WERI-Rb-1 (cell line): ENCODE measurements around the gene NRXN3.
A peak's percentile ranks its signal among the peaks of the same experiment; 100 is the strongest.

Experiments used
- DNase-seq: peaks from one replicate; pipeline ENCODE4 v3.0.0-alpha.2; 2020
- H3K27ac ChIP-seq: fragments of 250-450 bp; sonication (Bioruptor Pico); 2 replicates; pipeline ENCODE4 v1.5.1; 2020; ENCODE audit warnings: mild to moderate bottlenecking, moderate library complexity
- H3K27me3 ChIP-seq: fragments of 250-450 bp; sonication (Bioruptor Pico); 2 replicates; pipeline ENCODE4 v1.5.1; 2021; ENCODE audit warnings: mild to moderate bottlenecking, low read depth, moderate library complexity; ENCODE audit not compliant: insufficient read depth, severe bottlenecking
- H3K36me3 ChIP-seq: fragments of 250-450 bp; sonication (Bioruptor Pico); 2 replicates; pipeline ENCODE4 v1.5.1; 2020; ENCODE audit warnings: mild to moderate bottlenecking, moderate library complexity
- H3K4me3 ChIP-seq: 2 replicates; pipeline ENCODE4 v1.5.1; 2011; ENCODE audit warnings: low read depth, mild to moderate bottlenecking, control low read depth, low read length
- H3K9me3 ChIP-seq: fragments of 250-450 bp; sonication (Bioruptor Pico); 2 replicates; pipeline ENCODE4 v1.5.1; 2021; ENCODE audit warnings: mild to moderate bottlenecking, moderate library complexity; ENCODE audit not compliant: severe bottlenecking
- CTCF ChIP-seq: IDR thresholded peaks from 2 replicates; pipeline ENCODE4 v1.5.1; 2011; ENCODE audit warnings: low read depth, mild to moderate bottlenecking, control low read depth, inconsistent platforms, low read length

NRXN3 gene

GRCh38 chr14:79082883-79083282, 912.7 kb downstream of the NRXN3 start:
- Histone ChIP-seq H3K27ac (no peak overlapping the region), H3K9me3 (no peaks in the 10 kb centered on the region), H3K4me3 (no peak overlapping the region), H3K36me3 (no peaks in the 10 kb centered on the region), H3K27me3 (no peaks in the 10 kb centered on the region)
- no peak for TF ChIP-seq CTCF
- DNase-seq, result no peak

GRCh38 chr14:79083356-79083755, 913.2 kb downstream of the NRXN3 start:
- Histone ChIP-seq H3K4me3 (no peak overlapping the region), H3K36me3 (no peaks in the 10 kb centered on the region), H3K27ac (no peak overlapping the region), H3K9me3 (no peaks in the 10 kb centered on the region), H3K27me3 (no peaks in the 10 kb centered on the region)
- no peak for TF ChIP-seq CTCF
- DNase-seq, result no peak

- H3K27me3 ChIP-seq, result no peaks in the 10 kb centered on the region
- no peak for TF ChIP-seq CTCF
- H3K27ac ChIP-seq, result no peak overlapping the region
- no peaks in the 10 kb centered on the region for H3K36me3 ChIP-seq
- no peaks in the 10 kb centered on the region for H3K9me3 ChIP-seq
- no peak overlapping the region for H3K4me3 ChIP-seq
- peak; percentile 20 for DNase-seq
Observed at GRCh38 chr14:79084861-79085260, 914.7 kb downstream of the NRXN3 start.

GRCh38 chr14:79089576-79089975, 919.4 kb downstream of the NRXN3 start:
- Histone ChIP-seq H3K36me3 (no peaks in the 10 kb centered on the region), H3K4me3 (no peak overlapping the region), H3K27ac (no peak overlapping the region), H3K9me3 (no peaks in the 10 kb centered on the region), H3K27me3 (no peaks in the 10 kb centered on the region)
- DNase-seq, result no peak
- TF ChIP-seq CTCF, result no peak

- H3K9me3 ChIP-seq, result no peaks in the 10 kb centered on the region
- DNase-seq, result no peak
- TF ChIP-seq CTCF, result no peak
- H3K27me3 ChIP-seq, result no peaks in the 10 kb centered on the region
- no peak overlapping the region for H3K27ac ChIP-seq
- no peak overlapping the region for H3K4me3 ChIP-seq
- no peaks in the 10 kb centered on the region for H3K36me3 ChIP-seq
Observed at GRCh38 chr14:79090641-79091180, 920.5 kb downstream of the NRXN3 start.

- no peak for TF ChIP-seq CTCF
- Histone ChIP-seq H3K4me3 (no peak overlapping the region), H3K9me3 (no peaks in the 10 kb centered on the region), H3K27me3 (no peaks in the 10 kb centered on the region), H3K27ac (no peak overlapping the region), H3K36me3 (no peaks in the 10 kb centered on the region)
- DNase-seq, result peak; percentile 82
Observed at GRCh38 chr14:79091381-79091963, 921.3 kb downstream of the NRXN3 start.
